ENCODE results near the gene KPNA3. TPM values are rescaled to one million over a fixed set of nuclear protein-coding genes. Genes with fewer than 3 reads are reported as not detected.

Gene KPNA3
- total and polyA plus RNA-seq, 2 donors (not counting 1 experiment from before 2014, with no cell fraction given): 37.0 to 68.3 TPM

DNA sequence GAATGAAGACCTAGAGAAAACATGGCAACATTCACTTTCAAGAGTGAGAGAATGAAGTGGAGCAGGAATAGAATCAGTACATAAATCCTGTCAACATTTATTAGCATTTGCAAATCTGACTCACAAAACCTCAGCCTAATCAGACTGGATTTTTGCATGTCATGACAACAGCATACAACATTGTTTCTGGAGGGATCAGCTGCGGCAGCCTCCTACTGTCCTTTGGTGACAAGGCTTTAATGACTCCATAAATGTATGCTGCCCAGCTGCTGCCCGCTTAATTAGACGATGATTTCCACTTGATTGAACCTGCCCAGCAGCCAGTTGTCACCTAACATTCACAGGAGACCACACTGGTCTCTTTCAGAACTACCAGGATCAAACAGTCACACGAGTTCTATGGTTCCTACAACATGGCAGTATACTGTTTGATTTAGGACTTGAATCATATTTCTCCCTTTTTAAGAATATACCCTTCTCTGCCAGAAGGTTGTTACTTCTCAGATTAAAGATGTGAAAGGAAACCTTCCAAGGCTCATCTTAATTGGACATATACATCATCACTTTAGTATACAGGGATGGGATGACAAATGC is 110.5 kb downstream of the KPNA3 start:
- Histone ChIP-seq H3K4me3 (replicated peaks in 1 of 4; ENCODE audit: control extremely low read depth in 1 of 4, insufficient read depth in 1 of 4, low read depth in 3 of 4, low read length in 4 of 4) (no peak overlapping the region), H3K4me2 (ENCODE audit: extremely low read depth, insufficient read depth, low read length) (no peak overlapping the region), H3K9ac (ENCODE audit: insufficient read depth, low read length) (no peak overlapping the region), H3K27ac (ENCODE audit: insufficient read depth, low read length) (no peak overlapping the region), H3K4me1 (ENCODE audit: control insufficient read depth, extremely low read depth, insufficient read depth, low read length) (no peaks in the 10 kb centered on the region), H2AFZ (ENCODE audit: low read length) (no peak overlapping the region), H3K79me2 (ENCODE audit: control insufficient read depth, insufficient read depth, low read length) (peaks cover 7% of the 10 kb centered on the region), H4K20me1 (ENCODE audit: control insufficient read depth, extremely low read depth, insufficient read depth, low read length) (no peaks in the 10 kb centered on the region), H3K9me3 (ENCODE audit: control insufficient read depth, insufficient read depth, low read depth, low read length) (no peaks in the 10 kb centered on the region), H3K36me3 (ENCODE audit: control insufficient read depth, insufficient read depth, low read length) (no peaks in the 10 kb centered on the region), H3K27me3 (ENCODE audit: control insufficient read depth, insufficient read depth, low read length) (no peaks in the 10 kb centered on the region)
- no peak for TF ChIP-seq EZH2 (IDR thresholded peaks at IDR 0.05; ENCODE audit: low read length, missing control alignments)
- TF ChIP-seq, protein P1, sequence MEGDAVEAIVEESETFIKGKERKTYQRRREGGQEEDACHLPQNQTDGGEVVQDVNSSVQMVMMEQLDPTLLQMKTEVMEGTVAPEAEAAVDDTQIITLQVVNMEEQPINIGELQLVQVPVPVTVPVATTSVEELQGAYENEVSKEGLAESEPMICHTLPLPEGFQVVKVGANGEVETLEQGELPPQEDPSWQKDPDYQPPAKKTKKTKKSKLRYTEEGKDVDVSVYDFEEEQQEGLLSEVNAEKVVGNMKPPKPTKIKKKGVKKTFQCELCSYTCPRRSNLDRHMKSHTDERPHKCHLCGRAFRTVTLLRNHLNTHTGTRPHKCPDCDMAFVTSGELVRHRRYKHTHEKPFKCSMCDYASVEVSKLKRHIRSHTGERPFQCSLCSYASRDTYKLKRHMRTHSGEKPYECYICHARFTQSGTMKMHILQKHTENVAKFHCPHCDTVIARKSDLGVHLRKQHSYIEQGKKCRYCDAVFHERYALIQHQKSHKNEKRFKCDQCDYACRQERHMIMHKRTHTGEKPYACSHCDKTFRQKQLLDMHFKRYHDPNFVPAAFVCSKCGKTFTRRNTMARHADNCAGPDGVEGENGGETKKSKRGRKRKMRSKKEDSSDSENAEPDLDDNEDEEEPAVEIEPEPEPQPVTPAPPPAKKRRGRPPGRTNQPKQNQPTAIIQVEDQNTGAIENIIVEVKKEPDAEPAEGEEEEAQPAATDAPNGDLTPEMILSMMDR (conservative IDR thresholded peaks at IDR 0.05 in 1 of 2, IDR thresholded peaks at IDR 0.05 in 1 of 2; ENCODE audit: low read depth in 1 of 2, low read length in 2 of 2): no peak
- DNase-seq (ENCODE audit: low read depth in 2 of 2): peak; percentile 15 to 66

DNA sequence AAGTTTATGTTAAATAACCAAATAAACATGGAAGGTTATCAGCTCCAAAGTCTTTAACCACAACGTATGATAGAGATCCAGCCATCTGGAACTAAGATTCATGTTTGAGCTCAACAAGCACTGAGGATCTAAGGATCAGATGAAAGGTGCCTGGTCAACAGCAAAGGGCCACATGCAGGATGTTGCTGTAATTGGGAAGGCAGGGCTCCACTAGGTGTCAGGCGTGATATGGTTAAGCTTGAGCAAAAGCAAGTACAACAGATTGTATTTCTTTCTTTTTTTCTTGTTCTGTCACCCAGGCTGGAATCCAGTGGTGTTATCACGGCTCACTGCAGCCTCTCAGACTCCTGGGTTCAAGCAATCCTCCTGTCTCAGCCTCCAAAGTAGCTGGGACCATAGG is 113.2 kb downstream of the KPNA3 start:
- H3K4me2 ChIP-seq (ENCODE audit: extremely low read depth, insufficient read depth, low read length): no peak overlapping the region
- H3K9ac ChIP-seq (ENCODE audit: insufficient read depth, low read length): no peak overlapping the region
- H3K27ac ChIP-seq (ENCODE audit: insufficient read depth, low read length): no peak overlapping the region
- H3K79me2 ChIP-seq (ENCODE audit: control insufficient read depth, insufficient read depth, low read length): peaks cover 5% of the 10 kb centered on the region
- no peaks in the 10 kb centered on the region for H3K4me1 ChIP-seq (ENCODE audit: control insufficient read depth, extremely low read depth, insufficient read depth, low read length)
- no peak overlapping the region for H3K4me3 ChIP-seq (replicated peaks in 1 of 4; ENCODE audit: control extremely low read depth in 1 of 4, insufficient read depth in 1 of 4, low read depth in 3 of 4, low read length in 4 of 4)
- H4K20me1 ChIP-seq (ENCODE audit: control insufficient read depth, extremely low read depth, insufficient read depth, low read length): no peaks in the 10 kb centered on the region
- no peaks in the 10 kb centered on the region for H3K9me3 ChIP-seq (ENCODE audit: control insufficient read depth, insufficient read depth, low read depth, low read length)
- DNase-seq (ENCODE audit: low read depth in 2 of 2): peak; percentile 20 to 50
- H3K27me3 ChIP-seq (ENCODE audit: control insufficient read depth, insufficient read depth, low read length): no peaks in the 10 kb centered on the region
- TF ChIP-seq EZH2 (IDR thresholded peaks at IDR 0.05; ENCODE audit: low read length, missing control alignments): no peak
- TF ChIP-seq, protein P1 (conservative IDR thresholded peaks at IDR 0.05 in 1 of 2, IDR thresholded peaks at IDR 0.05 in 1 of 2; ENCODE audit: low read depth in 1 of 2, low read length in 2 of 2): peak; percentile 18 to 32
- H3K36me3 ChIP-seq (ENCODE audit: control insufficient read depth, insufficient read depth, low read length): no peaks in the 10 kb centered on the region
- H2AFZ ChIP-seq (ENCODE audit: low read length): no peak overlapping the region

DNA sequence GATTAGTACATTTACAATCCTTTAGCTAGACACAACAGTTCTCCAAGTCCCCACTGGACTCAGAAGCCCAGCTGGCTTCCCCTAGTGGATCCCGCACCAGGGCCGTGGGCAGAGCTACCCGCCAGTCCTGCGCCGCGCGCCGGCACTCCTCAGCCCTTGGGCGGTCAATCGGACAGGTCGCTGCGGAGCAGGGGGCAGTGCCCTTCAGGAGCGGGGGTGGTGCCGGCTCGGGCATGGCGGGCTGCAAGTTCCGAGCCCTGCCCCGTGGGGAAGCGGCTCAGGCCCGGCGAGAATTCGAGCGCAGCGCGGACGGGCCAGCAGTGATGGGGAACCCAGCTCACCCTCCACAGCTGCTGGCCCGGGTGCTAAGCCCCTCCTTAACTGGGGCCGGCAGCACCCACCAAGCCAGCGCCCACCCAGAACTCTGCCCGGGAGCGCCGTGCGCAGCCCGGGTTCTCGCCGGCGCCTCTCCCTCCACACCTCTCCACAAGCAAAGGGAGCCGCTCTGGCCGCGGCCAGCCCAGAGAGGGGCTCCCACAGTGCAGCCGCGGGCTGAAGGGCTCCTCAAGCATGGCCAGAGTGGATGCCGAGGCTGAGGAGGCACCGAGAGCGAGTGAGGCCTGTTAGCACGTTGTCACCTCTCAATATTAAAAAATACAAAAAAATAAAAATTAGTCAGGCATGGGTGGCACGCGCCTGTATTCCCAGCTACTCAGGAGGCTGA is 114.1 kb downstream of the KPNA3 start:
- TF ChIP-seq EZH2 (IDR thresholded peaks at IDR 0.05; ENCODE audit: low read length, missing control alignments): no peak
- TF ChIP-seq, protein P1 (conservative IDR thresholded peaks at IDR 0.05 in 1 of 2, IDR thresholded peaks at IDR 0.05 in 1 of 2; ENCODE audit: low read depth in 1 of 2, low read length in 2 of 2): no peak
- Histone ChIP-seq H3K27me3 (ENCODE audit: control insufficient read depth, insufficient read depth, low read length) (no peaks in the 10 kb centered on the region), H3K4me1 (ENCODE audit: control insufficient read depth, extremely low read depth, insufficient read depth, low read length) (no peaks in the 10 kb centered on the region), H2AFZ (ENCODE audit: low read length) (no peak overlapping the region), H3K9me3 (ENCODE audit: control insufficient read depth, insufficient read depth, low read depth, low read length) (no peaks in the 10 kb centered on the region), H3K4me3 (replicated peaks in 1 of 4; ENCODE audit: control extremely low read depth in 1 of 4, insufficient read depth in 1 of 4, low read depth in 3 of 4, low read length in 4 of 4) (no peak overlapping the region), H3K36me3 (ENCODE audit: control insufficient read depth, insufficient read depth, low read length) (no peaks in the 10 kb centered on the region), H3K79me2 (ENCODE audit: control insufficient read depth, insufficient read depth, low read length) (peaks cover 3% of the 10 kb centered on the region), H3K27ac (ENCODE audit: insufficient read depth, low read length) (no peak overlapping the region), H3K9ac (ENCODE audit: insufficient read depth, low read length) (no peak overlapping the region), H4K20me1 (ENCODE audit: control insufficient read depth, extremely low read depth, insufficient read depth, low read length) (no peaks in the 10 kb centered on the region), H3K4me2 (ENCODE audit: extremely low read depth, insufficient read depth, low read length) (no peak overlapping the region)
- DNase-seq (ENCODE audit: low read depth in 2 of 2): no peak
